HG02938 (cell line): Measurements from ENCODE around the gene FAM181A.

Source experiments
- ATAC-seq: cut with Tn5 transposase; IDR thresholded peaks from one replicate; pipeline ENCODE4 v1.9.1; 2021; ENCODE audit warnings: mild to moderate bottlenecking, moderate library complexity; ENCODE audit not compliant: unreplicated experiment

FAM181A gene

GRCh38 chr14:93928184-93929047 is 1.3 kb downstream of the FAM181A start:
- no peak for ATAC-seq

GRCh38 chr14:93929048-93929535 is 1.9 kb downstream of the FAM181A start:
- no peak for ATAC-seq

DNA sequence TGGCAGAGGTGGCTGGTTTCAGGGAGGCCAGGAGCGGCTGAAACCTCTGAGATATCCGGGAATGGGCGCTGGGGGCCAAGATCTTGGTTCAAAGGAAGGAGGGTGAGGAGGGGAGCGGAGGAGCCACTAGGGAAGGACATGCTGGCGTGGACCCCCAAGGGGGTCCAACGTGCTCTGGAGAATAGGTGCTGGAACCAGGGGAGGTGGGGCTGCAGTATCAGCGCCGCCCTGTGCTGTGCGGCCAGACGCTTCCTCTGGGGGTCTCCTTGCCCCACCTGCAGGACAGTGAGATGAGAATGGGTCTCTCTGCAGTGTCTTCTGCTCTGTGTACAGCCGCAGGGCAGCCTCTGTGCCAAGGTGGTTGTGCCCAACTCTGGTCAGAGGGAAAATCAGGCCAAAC is 2.5 kb downstream of the FAM181A start:
- ATAC-seq, result no peak

DNA sequence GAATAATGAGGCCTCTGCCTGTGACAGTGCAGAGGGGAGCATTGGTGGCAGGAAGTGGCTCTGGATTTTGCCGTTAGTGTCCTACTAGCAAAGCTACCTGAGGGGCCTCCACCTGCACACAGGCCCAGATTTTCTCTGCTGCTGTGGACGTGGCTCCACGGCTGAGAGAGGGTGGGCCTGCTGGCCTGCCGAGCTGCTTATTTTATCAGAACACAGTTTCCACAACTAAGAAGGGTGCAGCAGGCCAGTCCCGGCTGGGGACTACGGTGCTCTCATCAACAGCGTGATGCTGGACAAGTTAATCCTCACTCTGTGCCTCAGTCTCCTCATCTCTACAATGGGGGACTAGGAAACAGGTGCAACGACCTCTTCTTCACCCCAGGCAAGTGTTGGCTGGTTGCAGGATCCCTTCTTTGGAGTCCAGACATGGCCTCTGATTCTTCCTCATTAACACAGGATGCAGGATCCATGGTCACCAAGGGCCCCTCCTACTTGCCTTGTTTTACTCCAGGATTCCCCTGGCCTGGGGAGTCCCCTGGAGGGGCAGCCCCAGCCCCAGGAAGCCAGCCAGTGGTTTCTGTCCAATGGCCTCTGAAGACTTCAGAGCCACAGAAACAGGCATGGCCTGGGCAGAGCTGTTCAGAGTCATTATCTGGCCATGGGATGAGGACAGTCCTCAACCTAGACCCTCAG is 3.3 kb downstream of the FAM181A start:
- ATAC-seq, result no peak

DNA sequence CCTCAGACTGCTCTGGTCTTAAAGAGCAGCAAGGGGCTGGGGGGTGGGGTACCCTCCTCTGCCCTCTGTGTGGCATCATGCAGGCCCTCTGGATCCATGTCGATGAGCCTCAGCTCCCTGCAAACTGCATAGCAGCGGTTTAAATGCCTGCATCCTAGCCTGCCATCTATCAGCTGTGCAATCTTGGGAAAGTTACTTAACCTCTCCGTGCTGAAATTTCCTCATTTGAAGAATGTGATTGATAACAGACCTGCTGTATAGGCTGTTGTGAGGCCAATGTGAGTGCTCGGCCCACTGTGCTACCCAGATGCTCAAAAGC is 3.8 kb downstream of the FAM181A start:
- no peak for ATAC-seq

- ATAC-seq, result no peak
Observed at GRCh38 chr14:93932642-93933041, 5.5 kb downstream of the FAM181A start.

DNA sequence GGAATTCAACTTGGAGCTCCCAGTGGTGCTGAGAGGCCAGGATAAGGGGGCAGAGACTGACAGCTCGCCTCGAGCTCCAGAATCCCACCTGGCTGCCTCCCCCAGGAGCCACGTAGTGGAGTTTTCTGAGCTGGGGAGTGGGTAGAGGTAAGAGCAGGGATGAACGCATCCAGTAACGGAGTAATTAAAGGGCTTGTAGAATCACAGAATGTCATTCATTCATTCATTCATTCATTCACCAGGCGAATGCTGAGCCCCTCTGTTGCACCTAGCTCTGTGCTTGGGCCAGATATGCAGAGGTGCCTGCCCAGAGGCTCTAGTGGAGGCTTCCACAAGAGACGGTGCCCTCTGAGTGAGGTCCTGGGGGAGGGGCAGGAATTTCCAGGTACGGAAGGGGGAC is 8.1 kb downstream of the FAM181A start:
- ATAC-seq, result no peak

GRCh38 chr14:93936245-93936644 is 9.1 kb downstream of the FAM181A start:
- ATAC-seq, result no peak

DNA sequence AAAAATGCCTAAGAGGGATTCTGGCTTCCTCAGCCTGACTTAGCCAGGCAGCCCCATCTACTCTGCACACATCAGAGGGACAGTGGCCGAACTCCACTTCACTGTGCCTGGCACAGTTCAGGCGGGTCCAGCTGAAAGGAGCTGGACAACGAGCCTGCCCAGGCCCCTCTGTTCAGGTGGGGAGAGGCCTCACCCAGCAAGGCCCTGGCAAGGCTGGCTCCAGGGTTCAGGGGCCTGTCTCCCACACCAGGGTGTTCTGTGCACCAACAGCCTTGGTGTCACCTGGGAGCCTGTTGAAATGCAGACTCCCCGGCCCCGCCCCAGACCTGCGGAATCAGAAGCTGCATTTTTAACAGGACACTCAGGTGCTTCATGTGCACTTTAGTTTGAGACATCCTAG is 9.8 kb downstream of the FAM181A start:
- no peak for ATAC-seq

DNA sequence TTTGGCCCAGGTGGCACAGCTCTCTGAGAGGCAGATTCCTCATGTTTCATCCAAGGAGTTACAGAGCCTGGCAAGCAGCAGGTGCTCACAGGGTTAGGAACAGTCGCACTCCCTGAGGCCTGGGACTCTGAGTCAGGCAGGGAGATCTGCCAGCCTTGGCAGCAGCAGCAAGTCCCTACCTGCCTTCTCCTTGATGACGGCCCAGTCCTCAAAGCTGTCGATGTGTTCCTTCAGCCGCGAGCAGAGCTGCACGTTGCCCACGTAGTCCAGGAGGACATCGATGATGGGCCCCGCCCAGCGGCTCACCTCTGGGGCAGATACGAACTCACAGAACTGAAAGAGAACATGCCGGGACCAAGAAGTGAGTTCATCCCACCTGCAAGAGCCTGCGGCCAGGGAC is 10.4 kb downstream of the FAM181A start:
- ATAC-seq, result no peak

DNA sequence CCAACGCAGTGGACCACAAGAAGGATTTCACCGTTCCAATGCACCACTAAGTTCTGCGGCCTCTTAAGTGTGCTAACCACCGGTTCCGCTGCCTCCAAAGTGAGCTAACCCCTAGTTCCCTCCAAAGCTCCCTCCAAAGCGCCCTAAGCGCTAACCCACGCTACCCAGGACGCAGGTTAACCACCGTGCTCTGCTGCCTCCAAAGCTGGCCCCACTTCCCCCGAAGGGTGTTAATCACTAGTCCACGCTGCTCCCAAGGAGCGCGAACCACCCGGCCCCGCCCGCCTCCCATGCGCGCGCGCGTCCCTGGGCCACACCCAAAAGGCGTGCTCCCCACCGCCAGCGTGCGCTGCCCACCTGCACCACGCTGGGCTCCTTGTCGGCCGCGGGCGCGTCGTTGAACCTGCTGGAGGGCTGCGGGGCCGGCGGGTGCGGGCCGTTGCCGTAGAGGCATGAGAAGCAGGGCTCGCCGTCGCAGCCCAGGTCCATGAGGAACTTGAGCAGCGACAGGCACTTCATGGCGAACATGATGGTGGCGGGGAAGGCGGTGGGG is 11.7 kb downstream of the FAM181A start:
- ATAC-seq, result no peak

- peak; percentile 87 for ATAC-seq
Observed at GRCh38 chr14:93939304-93940229, 12.4 kb downstream of the FAM181A start.

DNA sequence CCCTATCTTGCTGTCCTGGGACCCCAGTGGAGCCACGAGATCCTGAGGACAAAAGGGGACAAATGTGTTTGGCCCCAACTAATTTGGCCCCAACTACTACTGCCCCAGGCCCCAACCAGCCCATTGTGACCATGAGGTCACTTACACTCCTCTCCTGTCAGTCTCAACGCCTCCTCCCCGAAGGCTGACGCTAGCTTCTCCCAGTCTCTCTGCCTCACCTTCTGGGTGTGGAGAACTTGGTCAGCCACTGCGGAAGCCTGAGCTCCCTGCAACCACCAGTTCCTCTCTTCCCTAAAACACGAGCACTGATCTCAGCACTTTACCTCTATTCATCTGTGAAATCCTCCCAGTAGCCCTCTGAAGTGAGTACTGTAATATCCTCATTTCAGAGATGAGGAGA is 13.3 kb downstream of the FAM181A start:
- no peak for ATAC-seq

DNA sequence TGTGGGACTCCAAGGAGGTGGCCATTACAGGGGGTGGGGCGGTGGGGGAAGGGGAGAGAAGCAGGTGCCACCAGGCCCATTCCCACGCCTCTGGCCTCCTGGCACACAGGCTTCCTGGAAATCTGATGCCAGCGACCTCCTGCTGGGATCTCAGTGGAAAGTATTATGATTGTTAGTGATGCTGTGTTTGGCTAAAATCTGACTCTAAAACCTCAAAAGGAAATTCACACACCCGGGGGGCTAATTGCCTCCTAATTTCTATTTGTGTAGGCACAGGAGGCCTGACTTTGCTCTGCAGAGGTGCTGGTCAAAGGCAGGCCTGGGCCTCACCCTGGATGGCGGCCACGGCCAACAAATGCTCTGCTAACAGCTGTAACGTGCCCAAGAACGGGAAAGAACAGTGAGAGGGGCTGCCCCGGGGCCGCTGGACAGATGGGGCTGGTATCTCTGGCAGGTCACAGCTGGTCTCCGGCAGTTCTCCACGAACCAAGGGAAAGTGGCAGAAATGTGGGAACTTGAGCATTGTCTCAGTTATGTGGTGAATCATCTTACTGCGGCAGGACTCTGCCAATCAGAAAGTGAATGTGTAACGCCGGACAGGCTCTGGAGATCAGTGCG is 14.3 kb downstream of the FAM181A start:
- no peak for ATAC-seq

DNA sequence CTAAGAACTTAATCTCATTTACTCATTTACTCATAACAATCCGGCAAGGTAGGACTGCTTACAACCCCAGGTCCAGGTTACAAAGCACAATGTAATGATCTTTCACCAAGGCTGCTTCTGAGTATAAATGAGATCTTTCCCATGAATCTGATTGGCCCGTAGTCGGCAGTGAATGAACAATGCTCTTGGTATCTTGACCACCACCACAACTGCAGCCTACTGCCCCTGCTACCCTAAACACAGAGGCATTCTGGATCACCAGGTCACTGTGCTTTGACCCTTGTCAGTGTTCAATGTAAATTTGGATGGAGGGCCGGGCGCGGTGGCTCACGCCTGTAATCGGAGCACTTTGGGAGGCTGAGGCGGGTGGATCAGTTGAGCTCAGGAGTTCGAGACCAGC is 15.9 kb downstream of the FAM181A start:
- no peak for ATAC-seq

- ATAC-seq, result no peak
Observed at GRCh38 chr14:93943930-93944329, 16.8 kb downstream of the FAM181A start.

GRCh38 chr14:93944348-93945069 is 17.4 kb downstream of the FAM181A start:
- ATAC-seq, result no peak

DNA sequence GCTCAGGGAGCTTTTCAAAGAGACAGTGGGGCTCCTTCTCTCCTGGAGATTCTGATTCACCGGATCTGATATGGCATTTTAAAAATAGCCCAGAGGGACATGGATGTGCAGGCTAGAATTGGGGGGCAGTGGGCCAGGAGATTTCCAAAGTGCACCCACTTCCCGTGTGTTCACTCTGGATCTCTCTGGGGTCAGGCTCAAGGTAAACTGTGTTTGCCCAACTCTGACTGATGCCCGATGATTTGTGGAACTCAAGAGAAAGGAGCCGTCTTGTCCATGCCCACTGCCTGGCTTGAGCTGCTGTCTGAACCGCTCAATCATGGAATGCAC is 17.9 kb downstream of the FAM181A start:
- ATAC-seq, result no peak

DNA sequence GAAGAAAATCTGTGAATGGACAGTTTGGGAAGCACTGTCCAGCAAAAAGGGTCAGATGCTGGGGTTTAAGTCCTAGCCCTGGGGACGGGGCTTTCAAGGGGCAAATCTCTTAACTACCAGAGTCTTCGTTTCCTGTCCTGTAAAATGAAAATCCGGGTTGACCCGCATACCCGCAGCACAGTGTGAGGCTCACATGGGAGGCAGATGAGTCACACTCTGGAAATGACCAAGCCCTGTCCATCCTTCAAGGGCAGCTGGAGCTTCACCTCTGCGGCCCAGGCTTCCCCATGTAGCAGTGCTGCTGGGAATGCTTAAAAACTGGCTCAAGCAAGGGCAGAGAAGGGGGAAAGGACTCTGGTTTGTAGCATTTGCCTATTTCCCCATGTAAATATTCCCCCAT is 19.0 kb downstream of the FAM181A start:
- no peak for ATAC-seq

GRCh38 chr14:93946541-93947090 is 19.5 kb downstream of the FAM181A start:
- ATAC-seq, result no peak
